H9 (cell line): Measurements from ENCODE around the gene LDB3. TPM values are rescaled to one million over a fixed set of nuclear protein-coding genes. Genes with fewer than 3 reads are reported as not detected.

Experiments
- DNase-seq: peaks from one replicate; pipeline ENCODE4 v3.0.0-alpha.2; 2017
- H2AFZ ChIP-seq: one replicate; pipeline ENCODE4 v1.6.1; 2013; ENCODE audit warnings: mild to moderate bottlenecking, low read length, control low read depth, moderate library complexity
- H2AK5ac ChIP-seq: 2 replicates; pipeline ENCODE4 v1.6.1; 2013; ENCODE audit warnings: low read length, control low read depth, mixed read lengths; ENCODE audit not compliant: insufficient read length
- H2BK120ac ChIP-seq: one replicate; pipeline ENCODE4 v1.6.1; 2013; ENCODE audit warnings: low read depth, mild to moderate bottlenecking, low read length, control low read depth, inconsistent platforms; ENCODE audit not compliant: poor library complexity, severe bottlenecking
- H2BK12ac ChIP-seq: 2 replicates; pipeline ENCODE4 v1.6.1; 2013; ENCODE audit warnings: low read length, control low read depth, mixed read lengths, low read depth; ENCODE audit not compliant: insufficient read length
- H2BK15ac ChIP-seq: 2 replicates; pipeline ENCODE4 v1.6.1; 2013; ENCODE audit warnings: low read depth, low read length, control low read depth
- H2BK20ac ChIP-seq: one replicate; pipeline ENCODE4 v1.6.1; 2013; ENCODE audit warnings: low read depth, mild to moderate bottlenecking, low read length, control low read depth, inconsistent platforms; ENCODE audit not compliant: poor library complexity, severe bottlenecking
- H2BK5ac ChIP-seq: 2 replicates; pipeline ENCODE4 v1.6.1; 2013; ENCODE audit warnings: low read length, control low read depth, mixed read lengths; ENCODE audit not compliant: insufficient read length
- H3K14ac ChIP-seq: 2 replicates; pipeline ENCODE4 v1.6.1; 2013; ENCODE audit warnings: low read length, control low read depth; ENCODE audit not compliant: insufficient read depth
- H3K18ac ChIP-seq: 2 replicates; pipeline ENCODE4 v1.6.1; 2013; ENCODE audit warnings: low read depth, mild to moderate bottlenecking, mixed read lengths, low read length, control low read depth; ENCODE audit not compliant: insufficient read length
- H3K23ac ChIP-seq: 2 replicates; pipeline ENCODE4 v1.6.1; 2013; ENCODE audit warnings: low read length, control low read depth, mixed read lengths, low read depth; ENCODE audit not compliant: insufficient read length
- H3K23me2 ChIP-seq: 2 replicates; pipeline ENCODE4 v1.6.1; 2013; ENCODE audit warnings: low read depth, mild to moderate bottlenecking, mixed read lengths, low read length, control low read depth; ENCODE audit not compliant: insufficient read length, poor library complexity, severe bottlenecking
- H3K27ac ChIP-seq: 2 replicates; pipeline ENCODE4 v1.5.1; 2013; ENCODE audit warnings: low read length, control low read depth, mixed read lengths, low read depth; ENCODE audit not compliant: insufficient read length
- H3K27me3 ChIP-seq: 2 replicates; pipeline ENCODE4 v1.6.1; 2013; ENCODE audit warnings: low read length, control low read depth, inconsistent platforms; ENCODE audit not compliant: insufficient read depth
- H3K4ac ChIP-seq: 2 replicates; pipeline ENCODE4 v1.6.1; 2013; ENCODE audit warnings: low read depth, mild to moderate bottlenecking, control low read depth, inconsistent platforms, low read length, moderate library complexity
- H3K4me1 ChIP-seq: 2 replicates; pipeline ENCODE4 v1.6.1; 2013; ENCODE audit warnings: low read length, control low read depth, inconsistent platforms; ENCODE audit not compliant: insufficient read depth
- H3K4me2 ChIP-seq: 2 replicates; pipeline ENCODE4 v1.6.1; 2013; ENCODE audit warnings: low read length, control low read depth, mixed read lengths; ENCODE audit not compliant: insufficient read length, insufficient read depth
- H3K56ac ChIP-seq: 2 replicates; pipeline ENCODE4 v1.6.1; 2013; ENCODE audit warnings: low read depth, mild to moderate bottlenecking, mixed read lengths, low read length, control low read depth; ENCODE audit not compliant: insufficient read length
- H3K79me1 ChIP-seq: 2 replicates; pipeline ENCODE4 v1.6.1; 2013; ENCODE audit warnings: low read depth, mild to moderate bottlenecking, moderate library complexity, low read length, control low read depth, inconsistent platforms; ENCODE audit not compliant: insufficient read depth, poor library complexity, severe bottlenecking
- H3K79me2 ChIP-seq: 2 replicates; pipeline ENCODE4 v1.6.1; 2013; ENCODE audit warnings: low read length, control low read depth, inconsistent platforms; ENCODE audit not compliant: insufficient read depth
- H3K9ac ChIP-seq: 2 replicates; pipeline ENCODE4 v1.6.1; 2013; ENCODE audit warnings: low read length, control low read depth, mixed read lengths; ENCODE audit not compliant: insufficient read length; ENCODE audit errors: extremely low read depth
- H3K9me3 ChIP-seq: one replicate; pipeline ENCODE4 v1.6.1; 2013; ENCODE audit warnings: low read depth, low read length, inconsistent platforms; ENCODE audit not compliant: control insufficient read depth
- H3T11ph ChIP-seq: one replicate; pipeline ENCODE4 v1.6.1; 2013; ENCODE audit warnings: mild to moderate bottlenecking, low read length, control low read depth, inconsistent platforms
- H4K20me1 ChIP-seq: one replicate; pipeline ENCODE4 v1.6.1; 2013; ENCODE audit not compliant: control insufficient read depth, insufficient read length, insufficient read depth
- H4K5ac ChIP-seq: 2 replicates; pipeline ENCODE4 v1.6.1; 2013; ENCODE audit warnings: low read depth, mild to moderate bottlenecking, mixed read lengths, low read length, control low read depth; ENCODE audit not compliant: insufficient read length
- H4K8ac ChIP-seq: replicated peaks from 2 replicates; pipeline ENCODE4 v1.6.1; 2013; ENCODE audit warnings: low read length, control low read depth, mixed read lengths, low read depth; ENCODE audit not compliant: insufficient read length
- H4K91ac ChIP-seq: 2 replicates; pipeline ENCODE4 v1.6.1; 2013; ENCODE audit warnings: low read depth, mild to moderate bottlenecking, moderate library complexity, mixed read lengths, low read length, control low read depth; ENCODE audit not compliant: insufficient read length
- H3K27ac Mint-ChIP-seq, 3 experiments: 2 replicates in 2 of 3; 3 replicates in 1 of 3; pipeline ENCODE4 v1.8.0; 2020 to 2021; ENCODE audit warnings: mixed read lengths in 3 of 3, mild to moderate bottlenecking in 1 of 3, moderate library complexity in 1 of 3
- H3K27me3 Mint-ChIP-seq: 2 replicates; pipeline ENCODE4 v1.8.0; 2021; ENCODE audit warnings: low read depth, mild to moderate bottlenecking, moderate library complexity, mixed read lengths
- H3K36me3 Mint-ChIP-seq, 3 experiments: 2 replicates in 2 of 3; 3 replicates in 1 of 3; pipeline ENCODE4 v1.8.0; 2020 to 2021; ENCODE audit warnings: low read depth in 3 of 3, mixed read lengths in 3 of 3; ENCODE audit not compliant: insufficient read depth in 1 of 3
- H3K4me1 Mint-ChIP-seq, 2 experiments: 2 replicates each; pipeline ENCODE4 v1.8.0; 2020; ENCODE audit warnings: mixed read lengths in 2 of 2
- H3K4me3 Mint-ChIP-seq, 2 experiments: 2 replicates in 1 of 2; 3 replicates in 1 of 2; pipeline ENCODE4 v1.8.0; 2020 to 2021; ENCODE audit warnings: mild to moderate bottlenecking in 2 of 2, mixed read lengths in 2 of 2, moderate library complexity in 1 of 2
- H3K9me3 Mint-ChIP-seq, 2 experiments: 2 replicates in 1 of 2; 3 replicates in 1 of 2; pipeline ENCODE4 v1.8.0; 2020; ENCODE audit warnings: mild to moderate bottlenecking in 2 of 2, mixed read lengths in 2 of 2, moderate library complexity in 1 of 2
- CTCF ChIP-seq: fragments of 200-600 bp; sonication (generic); conservative IDR thresholded peaks from 3 replicates; pipeline ENCODE4 v1.8.0; 2021; ENCODE audit warnings: antibody characterized with exemption, mild to moderate bottlenecking
- WGBS: extraction: QIAGEN DNeasy Blood & Tissue Kit; methylation state at CpG from one replicate; pipeline ENCODE4 v1.1.7; 2013; ENCODE audit warnings: missing lambda C conversion rate, low lambda C conversion rate, mixed read lengths; ENCODE audit not compliant: insufficient read length; ENCODE audit errors: extremely low coverage; 5-methylcytosine and 5-hydroxymethylcytosine counted together
- total RNA-seq: library from RNA; stranded (reverse); gene quantifications from 2 replicates; pipeline ENCODE4 v1.2.1, GENCODE V29; 2021

Gene LDB3
- total RNA-seq, 1 experiment from 2014 or later: 0.17 TPM

GRCh38 chr10:86770412-86770960 lies 102.2 kb downstream of the LDB3 start:
- no peak overlapping the region for H3T11ph ChIP-seq
- peak overlapping the region; percentile 1 for H3K4me2 ChIP-seq
- no peak overlapping the region for H3K23ac ChIP-seq
- H2BK12ac ChIP-seq: no peak overlapping the region
- no peak overlapping the region for H2BK5ac ChIP-seq
- Mint-ChIP-seq H3K27ac (peak overlapping the region in 2 of 3 experiments; percentile 17 to 62; a peak in 3 of 7 replicates), H3K4me1 (peaks cover 54 to 65% of the 10 kb centered on the region in 2 experiments), H3K36me3 (peaks cover 0 to 8% (median 0%) of the 10 kb centered on the region in 3 experiments; a peak in 3 of 7 replicates), H3K4me3 (no peak overlapping the region), H3K9me3 (no peaks in the 10 kb centered on the region), H3K27me3 (no peaks in the 10 kb centered on the region)
- H2AFZ ChIP-seq: no peak overlapping the region
- no peak overlapping the region for H3K9ac ChIP-seq
- H3K4me1 ChIP-seq: peaks cover 19% of the 10 kb centered on the region
- H3K27me3 ChIP-seq: no peaks in the 10 kb centered on the region
- H3K27ac ChIP-seq: no peak overlapping the region
- no peak overlapping the region for H3K18ac ChIP-seq
- WGBS: no CpG with 5 or more reads among the region's 2 CpGs
- no peak overlapping the region for H4K8ac ChIP-seq
- H3K4ac ChIP-seq: no peak overlapping the region
- H4K91ac ChIP-seq: no peak overlapping the region
- no peaks in the 10 kb centered on the region for H4K20me1 ChIP-seq
- no peak for DNase-seq
- peaks cover 60% of the 10 kb centered on the region for H3K79me2 ChIP-seq
- H3K79me1 ChIP-seq: no peaks in the 10 kb centered on the region
- H2BK120ac ChIP-seq: no peak overlapping the region
- no peak overlapping the region for H2BK20ac ChIP-seq
- TF ChIP-seq CTCF: no peak
- no peaks in the 10 kb centered on the region for H3K23me2 ChIP-seq
- H3K9me3 ChIP-seq: no peaks in the 10 kb centered on the region
- no peak overlapping the region for H3K56ac ChIP-seq
- H3K14ac ChIP-seq: no peak overlapping the region
- H2BK15ac ChIP-seq: no peak overlapping the region
- H4K5ac ChIP-seq: no peak overlapping the region
- H2AK5ac ChIP-seq: no peak overlapping the region
